ENCODE data around the gene XRCC3. TPM values are rescaled to one million over a fixed set of nuclear protein-coding genes. Genes with fewer than 3 reads are reported as not detected.

Gene XRCC3
- total RNA-seq, 1 experiment from 2014 or later = 46.7 TPM

DNA sequence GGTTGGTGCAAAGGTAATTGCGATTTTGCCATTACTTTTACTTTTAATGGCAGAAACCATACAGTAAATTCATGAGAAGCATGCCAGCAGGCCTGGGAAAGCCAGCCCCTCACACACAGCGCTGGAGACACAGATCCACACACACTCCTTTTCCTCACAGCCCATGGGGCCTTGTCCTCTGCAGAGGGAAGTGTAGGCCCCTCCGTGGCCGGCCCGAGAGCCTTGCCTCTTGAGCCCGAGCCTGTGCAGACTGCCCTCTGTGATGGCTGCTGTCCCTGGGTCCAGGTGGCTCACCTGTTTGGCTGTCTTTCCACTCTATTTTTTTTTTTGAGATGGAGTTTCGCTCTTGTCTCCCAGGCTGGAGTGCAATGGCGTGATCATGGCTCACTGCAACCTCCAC is 39.3 kb downstream of the XRCC3 start:
- Mint-ChIP-seq H3K4me1 (no peaks in the 10 kb centered on the region), H3K36me3 (peaks cover 67% of the 10 kb centered on the region), H3K27me3 (ENCODE audit: low read depth) (no peaks in the 10 kb centered on the region), H3K4me3 (no peak overlapping the region), H3K9me3 (no peaks in the 10 kb centered on the region), H3K27ac (no peak overlapping the region)
- POLR2A ChIA-PET = no interaction called here
- ATAC-seq (no peak), DNase-seq (ENCODE audit: low spot score) (no peak)
- no peak for TF ChIP-seq JUN (CRISPR knock-in tag; IDR thresholded peaks at IDR 0.05)
- no peak for TF ChIP-seq NR3C1 (CRISPR knock-in tag; conservative IDR thresholded peaks at IDR 0.05; ENCODE audit: low read depth)
- no peak for TF ChIP-seq IRF2 (CRISPR knock-in tag; IDR thresholded peaks at IDR 0.05; ENCODE audit: borderline replicate concordance, low read depth)
- no peak for TF ChIP-seq ZNF671 (CRISPR knock-in tag; IDR thresholded peaks at IDR 0.05)
- TF ChIP-seq, protein P1, sequence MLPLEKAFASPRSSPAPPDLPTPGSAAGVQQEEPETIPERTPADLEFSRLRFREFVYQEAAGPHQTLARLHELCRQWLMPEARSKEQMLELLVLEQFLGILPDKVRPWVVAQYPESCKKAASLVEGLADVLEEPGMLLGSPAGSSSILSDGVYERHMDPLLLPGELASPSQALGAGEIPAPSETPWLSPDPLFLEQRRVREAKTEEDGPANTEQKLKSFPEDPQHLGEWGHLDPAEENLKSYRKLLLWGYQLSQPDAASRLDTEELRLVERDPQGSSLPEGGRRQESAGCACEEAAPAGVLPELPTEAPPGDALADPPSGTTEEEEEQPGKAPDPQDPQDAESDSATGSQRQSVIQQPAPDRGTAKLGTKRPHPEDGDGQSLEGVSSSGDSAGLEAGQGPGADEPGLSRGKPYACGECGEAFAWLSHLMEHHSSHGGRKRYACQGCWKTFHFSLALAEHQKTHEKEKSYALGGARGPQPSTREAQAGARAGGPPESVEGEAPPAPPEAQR (CRISPR knock-in tag; IDR thresholded peaks at IDR 0.05) = no peak
- no peak for TF ChIP-seq ATF1 (CRISPR knock-in tag; IDR thresholded peaks at IDR 0.05)
- TF ChIP-seq ETV6 (CRISPR knock-in tag; IDR thresholded peaks at IDR 0.05) = no peak
- no peak for TF ChIP-seq SOX15 (CRISPR knock-in tag; IDR thresholded peaks at IDR 0.05)
- no peak for TF ChIP-seq JAZF1 (CRISPR knock-in tag; IDR thresholded peaks at IDR 0.05)
- TF ChIP-seq SMAD4 (CRISPR knock-in tag; IDR thresholded peaks at IDR 0.05) = no peak
- TF ChIP-seq, protein P2, sequence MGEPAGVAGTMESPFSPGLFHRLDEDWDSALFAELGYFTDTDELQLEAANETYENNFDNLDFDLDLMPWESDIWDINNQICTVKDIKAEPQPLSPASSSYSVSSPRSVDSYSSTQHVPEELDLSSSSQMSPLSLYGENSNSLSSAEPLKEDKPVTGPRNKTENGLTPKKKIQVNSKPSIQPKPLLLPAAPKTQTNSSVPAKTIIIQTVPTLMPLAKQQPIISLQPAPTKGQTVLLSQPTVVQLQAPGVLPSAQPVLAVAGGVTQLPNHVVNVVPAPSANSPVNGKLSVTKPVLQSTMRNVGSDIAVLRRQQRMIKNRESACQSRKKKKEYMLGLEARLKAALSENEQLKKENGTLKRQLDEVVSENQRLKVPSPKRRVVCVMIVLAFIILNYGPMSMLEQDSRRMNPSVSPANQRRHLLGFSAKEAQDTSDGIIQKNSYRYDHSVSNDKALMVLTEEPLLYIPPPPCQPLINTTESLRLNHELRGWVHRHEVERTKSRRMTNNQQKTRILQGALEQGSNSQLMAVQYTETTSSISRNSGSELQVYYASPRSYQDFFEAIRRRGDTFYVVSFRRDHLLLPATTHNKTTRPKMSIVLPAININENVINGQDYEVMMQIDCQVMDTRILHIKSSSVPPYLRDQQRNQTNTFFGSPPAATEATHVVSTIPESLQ (CRISPR knock-in tag; IDR thresholded peaks at IDR 0.05) = no peak
- CTCF ChIA-PET = no interaction called here

DNA sequence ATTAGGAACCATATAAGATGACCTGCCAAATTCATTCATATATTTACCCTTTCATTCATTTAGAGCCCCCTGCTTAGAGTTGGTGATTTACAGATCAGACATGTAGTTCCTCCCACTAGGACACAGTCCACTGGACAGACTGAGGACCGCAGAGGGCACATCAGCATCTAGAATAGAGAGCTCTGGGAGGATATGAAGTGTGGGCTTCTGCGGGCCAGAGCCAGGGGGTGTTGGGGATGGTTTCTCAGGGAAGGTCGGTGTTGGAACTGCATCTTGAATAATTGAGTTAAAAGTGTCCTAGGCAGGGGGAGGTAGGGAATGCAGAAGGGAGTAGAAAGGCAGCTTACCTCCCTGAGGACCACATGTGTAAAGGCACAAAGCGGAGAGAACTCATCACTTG is 43.3 kb downstream of the XRCC3 start:
- no peak for DNase-seq (ENCODE audit: low spot score)
- ChIA-PET POLR2A (interaction anchor here (0.7 kb wide), 1 partner anchor 78 kb away, joined by 3 read pairs; no protein-coding TSS in a partner anchor), CTCF (no interaction called here)
- H3K27me3 Mint-ChIP-seq (ENCODE audit: low read depth) = no peaks in the 10 kb centered on the region
- H3K4me3 Mint-ChIP-seq = no peak overlapping the region
- no peaks in the 10 kb centered on the region for H3K9me3 Mint-ChIP-seq
- peaks cover 63% of the 10 kb centered on the region for H3K36me3 Mint-ChIP-seq
- no peak for ATAC-seq
- TF ChIP-seq CREB1 (CRISPR knock-in tag; IDR thresholded peaks at IDR 0.05) (no peak), TP53 (CRISPR knock-in tag; IDR thresholded peaks at IDR 0.05) (no peak), ZNF671 (CRISPR knock-in tag; IDR thresholded peaks at IDR 0.05) (no peak), ETV6 (CRISPR knock-in tag; IDR thresholded peaks at IDR 0.05) (no peak), RELA (CRISPR knock-in tag; IDR thresholded peaks at IDR 0.05; ENCODE audit: borderline replicate concordance) (no peak), ZNF219 (CRISPR knock-in tag; IDR thresholded peaks at IDR 0.05; ENCODE audit: borderline replicate concordance) (no peak), HMGA2 (CRISPR knock-in tag; IDR thresholded peaks at IDR 0.05) (no peak)
- TF ChIP-seq, protein P3, sequence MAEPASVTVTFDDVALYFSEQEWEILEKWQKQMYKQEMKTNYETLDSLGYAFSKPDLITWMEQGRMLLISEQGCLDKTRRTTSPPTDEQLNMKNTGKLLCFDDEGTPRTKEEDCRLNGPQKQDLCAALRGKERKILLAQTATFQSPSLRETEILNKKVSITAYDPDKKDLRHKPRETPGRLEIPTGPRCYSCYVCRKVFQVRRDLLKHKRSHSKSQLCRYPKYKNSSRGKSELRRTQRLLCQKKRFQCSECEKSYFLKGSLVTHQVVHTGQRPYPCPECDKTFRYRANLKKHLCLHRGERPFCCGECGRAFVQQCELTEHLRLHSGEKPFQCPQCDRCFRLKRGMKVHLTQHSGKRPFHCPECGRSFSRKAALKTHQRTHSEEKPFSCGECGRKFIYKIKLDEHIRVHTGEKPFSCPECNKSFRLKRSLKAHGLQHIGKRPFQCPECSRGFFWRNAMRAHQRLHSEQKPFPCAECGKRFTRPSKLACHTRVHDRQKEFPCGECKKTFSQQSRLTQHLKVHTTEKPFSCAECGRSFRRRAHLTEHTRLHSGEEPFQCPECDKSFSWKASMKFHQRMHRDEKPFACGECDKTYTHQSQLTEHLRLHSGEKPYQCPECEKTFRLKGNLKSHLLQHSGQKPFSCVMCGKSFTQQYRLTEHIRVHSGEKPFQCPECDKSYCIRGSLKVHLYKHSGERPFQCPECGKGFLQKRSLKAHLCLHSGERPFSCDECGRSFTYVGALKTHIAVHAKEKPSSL (CRISPR knock-in tag; conservative IDR thresholded peaks at IDR 0.05) = no peak
- TF ChIP-seq, protein P4, sequence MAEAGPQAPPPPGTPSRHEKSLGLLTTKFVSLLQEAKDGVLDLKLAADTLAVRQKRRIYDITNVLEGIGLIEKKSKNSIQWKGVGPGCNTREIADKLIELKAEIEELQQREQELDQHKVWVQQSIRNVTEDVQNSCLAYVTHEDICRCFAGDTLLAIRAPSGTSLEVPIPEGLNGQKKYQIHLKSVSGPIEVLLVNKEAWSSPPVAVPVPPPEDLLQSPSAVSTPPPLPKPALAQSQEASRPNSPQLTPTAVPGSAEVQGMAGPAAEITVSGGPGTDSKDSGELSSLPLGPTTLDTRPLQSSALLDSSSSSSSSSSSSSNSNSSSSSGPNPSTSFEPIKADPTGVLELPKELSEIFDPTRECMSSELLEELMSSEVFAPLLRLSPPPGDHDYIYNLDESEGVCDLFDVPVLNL (CRISPR knock-in tag; IDR thresholded peaks at IDR 0.05; ENCODE audit: borderline replicate concordance, low read depth) = no peak
- TF ChIP-seq, protein P5, sequence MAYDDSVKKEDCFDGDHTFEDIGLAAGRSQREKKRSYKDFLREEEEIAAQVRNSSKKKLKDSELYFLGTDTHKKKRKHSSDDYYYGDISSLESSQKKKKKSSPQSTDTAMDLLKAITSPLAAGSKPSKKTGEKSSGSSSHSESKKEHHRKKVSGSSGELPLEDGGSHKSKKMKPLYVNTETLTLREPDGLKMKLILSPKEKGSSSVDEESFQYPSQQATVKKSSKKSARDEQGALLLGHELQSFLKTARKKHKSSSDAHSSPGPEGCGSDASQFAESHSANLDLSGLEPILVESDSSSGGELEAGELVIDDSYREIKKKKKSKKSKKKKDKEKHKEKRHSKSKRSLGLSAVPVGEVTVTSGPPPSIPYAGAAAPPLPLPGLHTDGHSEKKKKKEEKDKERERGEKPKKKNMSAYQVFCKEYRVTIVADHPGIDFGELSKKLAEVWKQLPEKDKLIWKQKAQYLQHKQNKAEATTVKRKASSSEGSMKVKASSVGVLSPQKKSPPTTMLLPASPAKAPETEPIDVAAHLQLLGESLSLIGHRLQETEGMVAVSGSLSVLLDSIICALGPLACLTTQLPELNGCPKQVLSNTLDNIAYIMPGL (CRISPR knock-in tag; IDR thresholded peaks at IDR 0.05) = no peak
- TF ChIP-seq, protein P6, sequence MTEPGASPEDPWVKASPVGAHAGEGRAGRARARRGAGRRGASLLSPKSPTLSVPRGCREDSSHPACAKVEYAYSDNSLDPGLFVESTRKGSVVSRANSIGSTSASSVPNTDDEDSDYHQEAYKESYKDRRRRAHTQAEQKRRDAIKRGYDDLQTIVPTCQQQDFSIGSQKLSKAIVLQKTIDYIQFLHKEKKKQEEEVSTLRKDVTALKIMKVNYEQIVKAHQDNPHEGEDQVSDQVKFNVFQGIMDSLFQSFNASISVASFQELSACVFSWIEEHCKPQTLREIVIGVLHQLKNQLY (CRISPR knock-in tag; IDR thresholded peaks at IDR 0.05) = no peak
- TF ChIP-seq, protein P7, sequence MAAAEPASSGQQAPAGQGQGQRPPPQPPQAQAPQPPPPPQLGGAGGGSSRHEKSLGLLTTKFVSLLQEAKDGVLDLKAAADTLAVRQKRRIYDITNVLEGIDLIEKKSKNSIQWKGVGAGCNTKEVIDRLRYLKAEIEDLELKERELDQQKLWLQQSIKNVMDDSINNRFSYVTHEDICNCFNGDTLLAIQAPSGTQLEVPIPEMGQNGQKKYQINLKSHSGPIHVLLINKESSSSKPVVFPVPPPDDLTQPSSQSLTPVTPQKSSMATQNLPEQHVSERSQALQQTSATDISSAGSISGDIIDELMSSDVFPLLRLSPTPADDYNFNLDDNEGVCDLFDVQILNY (CRISPR knock-in tag; IDR thresholded peaks at IDR 0.05) = no peak
- no peak overlapping the region for H3K27ac Mint-ChIP-seq
- no peaks in the 10 kb centered on the region for H3K4me1 Mint-ChIP-seq

Measured in WTC11 (cell line).